ENCODE results near the gene ZMYND15.

Gene ZMYND15

GRCh38 chr17:4788159-4788806 lies 48.6 kb downstream of the ZMYND15 start:
- no peak for DNase-seq

GRCh38 chr17:4788807-4789700 lies 49.4 kb downstream of the ZMYND15 start, which contains the start of gene GLTPD2:
GLTPD2 (plus strand) TSS chr17:4788964; CDS start chr17:4789012, 48 bp downstream.
- DNase-seq = no peak

- DNase-seq = no peak
These were observed 50.0 kb downstream of the ZMYND15 start for GRCh38 chr17:4789701-4789950.

- peak in 1 of 2 experiments; percentile 82 for DNase-seq
These were observed 50.5 kb downstream of the ZMYND15 start for GRCh38 chr17:4789951-4790704.

GRCh38 chr17:4790705-4791088 lies 51.1 kb downstream of the ZMYND15 start:
- no peak for DNase-seq

- no peak for DNase-seq
These were observed 55.5 kb downstream of the ZMYND15 start for GRCh38 chr17:4795168-4795567.

All from NCI-H446 (cell line).